ENCODE results near the gene ANKRD39.
"Not testable (repeated sequence)": the region's sequence is repeated elsewhere in the genome, so short reads cannot be mapped to it uniquely, and the experiment has no call there.

The ANKRD39 gene, protein sequence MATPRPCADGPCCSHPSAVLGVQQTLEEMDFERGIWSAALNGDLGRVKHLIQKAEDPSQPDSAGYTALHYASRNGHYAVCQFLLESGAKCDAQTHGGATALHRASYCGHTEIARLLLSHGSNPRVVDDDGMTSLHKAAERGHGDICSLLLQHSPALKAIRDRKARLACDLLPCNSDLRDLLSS

DNA sequence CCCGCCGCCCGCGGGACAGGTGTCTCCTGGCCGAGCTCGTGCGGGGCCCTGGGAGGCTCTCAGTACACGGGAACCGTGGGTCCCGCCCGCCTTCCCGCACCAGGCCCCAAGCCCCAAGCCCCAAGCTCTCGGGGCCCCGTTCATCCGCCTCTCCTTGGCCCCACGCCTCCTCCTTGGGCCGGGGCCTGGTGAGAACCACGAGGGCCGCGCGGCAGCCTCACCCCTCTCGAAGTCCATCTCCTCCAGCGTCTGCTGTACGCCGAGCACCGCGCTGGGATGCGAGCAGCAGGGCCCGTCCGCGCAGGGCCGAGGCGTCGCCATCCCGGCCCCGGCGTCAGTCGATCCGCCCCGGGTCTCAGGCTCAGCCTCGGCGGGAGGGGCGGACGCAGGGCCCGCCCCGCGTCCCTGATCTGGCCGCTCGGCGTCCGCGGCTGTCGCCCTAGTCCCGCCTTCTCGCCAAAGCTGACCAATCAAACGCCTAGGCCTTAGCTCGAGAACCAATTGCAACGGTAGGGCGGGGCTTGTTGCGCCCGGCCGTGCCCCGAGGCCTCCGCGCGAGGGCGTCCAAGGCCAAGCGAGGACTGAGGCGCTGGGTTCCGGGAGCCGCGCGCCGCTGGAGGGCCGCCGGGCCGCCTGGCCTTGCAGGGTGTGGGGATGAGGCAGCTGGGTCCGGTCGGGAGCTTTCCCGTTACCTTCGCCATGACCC lies at the start of gene ANKRD39:
Gene ANKRD39 (minus strand): TSS at position 350 of the 706 bp plus-strand sequence. CDS start 29 bp downstream, at position 321.
- DNase-seq = peak; percentile 95 to 100 (median 97)
- intact Hi-C loops (cut with DNase I) = loop anchor here (1.0 to 5.0 kb wide), 4 partner anchors 11 to 254 kb away; partner anchors contain the start of genes ANKRD36 and CNNM3

DNA sequence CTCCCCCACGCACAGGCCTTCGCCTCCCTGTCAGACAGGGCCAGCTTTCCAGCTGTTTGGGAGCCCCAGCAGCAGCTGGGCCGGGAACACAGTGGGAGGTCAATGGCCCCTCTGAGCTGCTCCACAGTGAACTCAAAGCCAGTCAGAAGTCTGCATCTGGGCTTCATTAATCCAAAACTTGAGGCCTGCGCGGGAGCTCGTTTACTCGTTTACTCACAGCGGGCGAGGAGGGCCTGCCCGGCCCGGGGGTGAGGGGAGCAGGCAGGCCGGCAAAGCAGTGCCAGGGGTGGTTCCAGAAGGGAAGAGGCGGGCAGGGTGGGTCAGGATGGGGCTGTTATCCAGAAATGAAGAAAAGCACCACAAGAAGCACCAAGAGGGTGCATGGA lies 48.9 kb upstream of the ANKRD39 start:
- intact Hi-C loops (cut with DNase I) = no loop called here
- DNase-seq = no peak

- intact Hi-C loops (cut with DNase I) = no loop called here
- DNase-seq = no peak
Observed at GRCh38 chr2:96903815-96904214, 46.0 kb upstream of the ANKRD39 start.

DNA sequence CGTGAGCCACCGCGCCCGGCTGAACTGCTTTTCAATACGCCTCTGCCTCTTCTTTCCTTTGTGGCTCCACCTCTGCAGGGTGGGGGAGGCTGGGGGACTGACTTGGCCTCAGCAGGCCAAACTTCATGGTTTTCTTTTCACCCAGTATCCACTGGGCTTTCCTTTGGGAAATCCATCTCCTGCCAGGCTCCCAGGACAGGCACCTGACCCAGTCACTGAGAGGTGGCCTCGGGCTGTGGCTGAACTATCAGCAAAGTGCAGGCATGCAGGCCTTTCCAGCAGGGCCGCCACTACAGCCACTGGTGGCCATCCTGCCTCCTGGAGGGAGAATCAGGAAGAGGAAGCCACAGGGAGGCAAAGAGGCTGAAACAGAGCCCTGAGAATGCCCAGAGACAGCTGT lies 45.5 kb upstream of the ANKRD39 start:
- intact Hi-C loops (cut with DNase I) = no loop called here
- DNase-seq = no peak

GRCh38 chr2:96900237-96900636 lies 42.4 kb upstream of the ANKRD39 start:
- intact Hi-C loops (cut with DNase I) = no loop called here
- no peak for DNase-seq

DNA sequence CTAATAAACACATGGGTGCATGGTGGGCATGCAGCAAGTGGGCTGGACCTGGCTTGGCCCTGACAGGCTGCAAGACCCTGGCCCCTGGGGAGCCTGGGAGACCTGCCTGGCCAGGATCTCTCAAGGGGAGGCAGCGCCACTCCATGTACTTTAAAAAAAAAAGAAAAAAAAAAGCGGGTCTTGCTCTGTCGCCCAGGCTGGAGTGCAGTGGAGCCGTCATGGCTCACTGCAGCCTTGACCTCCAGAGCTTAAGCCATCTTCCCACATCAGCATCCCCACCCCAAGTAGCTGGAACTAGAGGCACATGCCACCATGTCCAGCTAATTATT lies 41.6 kb upstream of the ANKRD39 start:
- intact Hi-C loops (cut with DNase I) = no loop called here

GRCh38 chr2:96898641-96899412 lies 41.0 kb upstream of the ANKRD39 start:
- intact Hi-C loops (cut with DNase I) = no loop called here

More for the DNA sequence above, 41.6 kb upstream of the ANKRD39 start:
- no peak for DNase-seq

DNA sequence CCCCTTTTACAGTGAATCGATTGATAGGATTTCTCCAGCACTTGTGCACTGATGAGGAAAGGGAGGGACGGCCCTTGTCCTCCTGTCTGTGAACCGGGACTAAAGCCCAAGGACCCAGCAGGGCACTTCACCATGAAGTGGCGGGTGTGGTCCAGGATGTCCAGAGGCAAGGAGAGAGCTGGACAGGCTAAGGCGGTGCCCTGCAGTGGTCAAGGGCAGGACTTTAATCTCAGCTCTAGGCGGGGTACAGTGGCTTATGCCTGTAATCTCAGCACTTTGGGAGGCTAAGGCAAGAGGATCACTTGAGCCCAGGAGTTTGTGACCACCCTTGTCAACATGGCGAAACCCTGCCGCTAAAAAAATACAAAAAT lies 40.3 kb upstream of the ANKRD39 start:
- intact Hi-C loops (cut with DNase I) = no loop called here
- no peak for DNase-seq

More at GRCh38 chr2:96898641-96899412, 41.0 kb upstream of the ANKRD39 start:
- no peak for DNase-seq

GRCh38 chr2:96897491-96898134 lies 39.8 kb upstream of the ANKRD39 start:
- peak in 1 of 10 donors; percentile 77 for DNase-seq
- intact Hi-C loops (cut with DNase I) = no loop called here

DNA sequence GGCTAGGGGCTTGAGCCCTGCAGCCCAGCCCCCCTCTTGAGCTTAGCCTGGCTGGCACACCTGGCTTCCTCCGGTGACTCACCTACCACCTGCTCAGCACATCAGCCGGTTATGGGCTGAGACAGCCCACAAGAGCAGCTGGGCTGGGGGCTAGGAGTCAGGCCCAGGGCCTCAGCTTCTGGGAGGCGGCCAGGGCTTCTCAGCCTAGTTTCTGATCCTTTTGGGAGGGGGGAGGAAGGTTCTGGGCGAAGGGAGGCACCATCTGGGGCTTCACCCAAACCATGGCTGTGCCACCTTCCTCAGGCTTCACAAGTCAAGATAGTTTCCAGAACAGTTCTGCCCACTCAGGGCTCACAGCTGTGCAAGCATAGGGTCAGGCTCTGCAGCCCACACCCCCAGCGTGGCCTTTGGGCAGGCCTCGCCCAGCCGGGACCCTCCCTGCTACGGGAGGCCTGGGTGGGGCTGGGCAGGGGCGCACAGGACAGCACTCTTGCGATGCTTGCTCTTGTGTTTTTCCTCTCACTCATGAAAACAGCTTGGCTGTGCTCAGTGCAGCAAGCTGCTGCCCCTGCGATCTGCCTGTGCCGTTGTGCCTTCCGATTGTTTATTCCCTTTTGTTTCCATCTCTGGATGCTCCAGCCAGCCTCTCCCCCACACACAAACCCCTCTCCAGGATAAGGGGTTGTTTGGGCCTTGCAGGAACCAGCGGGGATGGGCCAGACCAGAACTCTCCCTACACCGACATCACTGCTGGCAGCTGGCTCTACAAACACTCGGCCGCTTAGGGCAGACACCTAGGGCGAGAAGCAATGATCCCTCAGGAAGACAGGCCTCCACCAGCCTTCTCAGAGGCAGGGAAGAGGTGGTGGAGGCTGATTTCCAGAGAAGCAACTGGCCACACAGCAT lies 38.2 kb upstream of the ANKRD39 start:
- no peak for DNase-seq
- intact Hi-C loops (cut with DNase I) = no loop called here

DNA sequence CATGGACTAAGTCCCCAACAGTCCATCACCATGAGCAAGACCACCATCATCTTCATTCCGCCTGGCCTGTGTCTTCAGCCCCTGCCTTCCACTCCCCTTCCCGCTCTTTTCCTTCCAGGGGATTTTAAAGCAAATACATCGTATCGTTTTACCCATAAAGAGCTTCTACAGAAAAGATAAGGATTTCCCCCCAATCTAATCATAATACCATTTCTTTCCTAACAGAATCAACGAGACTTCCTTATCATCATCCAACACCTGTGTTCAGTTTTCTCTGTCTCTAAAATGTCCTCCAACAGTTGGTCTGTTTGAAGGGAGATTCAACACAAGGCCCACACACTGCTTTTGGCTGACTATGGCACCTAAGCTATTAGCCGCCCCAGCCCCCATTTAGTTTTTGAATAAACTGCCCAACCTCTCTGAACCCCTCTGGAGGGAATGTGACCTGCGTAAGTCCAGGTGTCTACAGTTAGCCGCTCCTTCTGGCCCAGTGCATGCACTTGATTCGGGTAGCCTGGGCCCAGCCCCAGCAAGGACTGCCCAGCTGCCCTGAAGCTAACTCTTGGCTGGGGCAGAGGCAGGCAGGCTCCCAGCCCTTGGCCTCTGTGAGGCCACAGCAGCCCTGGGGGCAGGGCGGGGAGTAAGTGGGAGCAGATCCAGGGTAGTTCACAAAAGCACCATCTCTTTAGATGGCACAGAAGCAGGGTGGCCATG lies 37.4 kb upstream of the ANKRD39 start:
- DNase-seq = peak in 2 of 10 donors; percentile 53 to 82
- intact Hi-C loops (cut with DNase I) = no loop called here

DNA sequence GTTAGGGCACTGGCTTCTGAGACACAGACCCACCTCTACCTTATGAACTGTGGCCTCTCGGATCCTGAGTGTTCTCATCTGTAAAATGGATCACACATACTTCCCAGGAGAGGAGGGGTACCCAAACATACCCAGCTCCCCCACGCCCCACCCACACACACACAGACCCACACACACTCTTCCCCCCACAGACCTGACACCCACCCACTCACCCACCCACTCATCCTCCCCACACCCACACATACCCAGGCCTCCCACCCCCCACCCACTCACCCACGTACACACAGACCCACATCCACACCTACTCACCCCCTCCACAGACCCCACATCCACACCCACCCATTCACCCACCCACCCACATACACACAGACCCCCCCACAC lies 36.3 kb upstream of the ANKRD39 start:
- no peak for DNase-seq
- intact Hi-C loops (cut with DNase I) = no loop called here

DNA sequence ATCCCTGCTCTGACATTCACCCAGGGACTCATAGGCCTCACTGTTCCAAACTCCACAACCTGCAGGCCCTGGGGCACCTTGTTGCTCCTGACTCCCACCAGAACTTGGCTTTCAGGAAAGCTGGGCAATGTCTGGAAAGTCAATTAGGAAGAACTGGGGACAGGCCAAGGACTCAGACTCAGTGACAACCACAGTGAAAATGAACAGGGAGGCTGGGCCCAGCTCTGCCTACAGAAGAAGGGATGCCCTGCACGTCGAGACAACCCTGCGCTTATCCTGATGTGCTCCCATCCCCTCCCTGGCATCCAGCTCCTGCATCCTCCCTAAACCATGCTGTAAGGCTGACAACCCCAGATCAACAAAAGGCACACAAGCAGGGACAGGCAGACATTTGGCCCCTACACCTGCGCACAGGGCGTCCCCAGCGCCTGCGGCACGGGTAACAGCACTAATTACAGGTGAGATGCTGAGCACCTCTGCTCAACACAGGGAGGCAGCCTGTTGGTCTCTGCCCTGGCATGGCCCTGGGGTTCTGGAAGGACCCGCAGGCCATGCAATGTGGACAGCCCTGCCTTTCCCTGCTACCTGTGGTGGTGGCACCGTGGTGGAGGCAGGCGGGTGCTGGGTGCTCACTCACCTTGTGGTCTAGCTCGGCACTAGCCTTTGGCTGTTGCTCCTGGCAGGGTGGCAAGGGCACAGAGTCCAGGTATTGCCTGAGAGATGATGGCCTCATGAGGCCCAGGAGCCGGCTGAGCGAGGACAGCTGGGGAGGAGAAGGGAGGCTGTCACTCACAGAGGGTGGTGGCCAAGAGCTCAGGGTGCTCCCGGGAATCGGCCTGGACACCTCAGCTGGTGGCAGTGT lies 35.7 kb upstream of the ANKRD39 start:
- DNase-seq = peak in 1 of 10 donors; percentile 76
- intact Hi-C loops (cut with DNase I) = no loop called here

DNA sequence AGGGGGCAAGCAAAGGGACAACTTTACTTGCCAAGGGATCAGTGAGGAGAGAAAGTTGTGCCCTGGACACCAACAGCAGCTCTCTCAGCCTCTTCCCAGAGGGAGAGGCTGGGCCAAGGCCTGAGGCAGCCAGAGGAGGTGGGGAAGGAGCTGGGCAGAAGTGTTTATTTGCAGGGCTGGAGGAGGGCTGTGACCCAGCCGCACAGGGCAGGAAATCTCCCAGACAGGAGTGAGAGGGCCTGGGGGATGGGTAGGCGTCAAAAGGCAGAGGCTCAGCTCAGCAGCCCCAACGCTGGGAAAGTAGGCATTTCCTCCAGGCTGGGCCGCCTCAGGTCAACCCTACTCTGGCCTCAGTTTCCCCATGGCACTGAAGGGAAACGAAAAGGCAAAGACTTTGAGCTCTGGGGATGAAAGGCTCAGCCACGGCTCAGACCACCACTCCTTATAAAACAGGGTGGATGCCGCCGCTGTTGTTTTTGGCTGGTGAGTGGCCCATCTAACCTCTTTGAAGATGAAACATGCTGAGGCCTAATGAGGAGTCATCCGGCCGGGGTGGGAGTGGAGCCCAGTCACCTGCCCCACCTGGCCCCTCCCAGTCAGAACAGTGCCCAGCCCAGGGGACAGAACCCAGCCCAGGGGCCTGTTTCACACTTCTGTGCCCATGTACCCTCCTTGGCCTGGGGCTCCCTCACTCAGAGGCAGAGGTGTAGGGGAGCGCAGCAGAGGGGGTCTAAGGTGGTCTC lies 33.9 kb upstream of the ANKRD39 start:
- DNase-seq = peak in 1 of 10 donors; percentile 77
- intact Hi-C loops (cut with DNase I) = no loop called here

DNA sequence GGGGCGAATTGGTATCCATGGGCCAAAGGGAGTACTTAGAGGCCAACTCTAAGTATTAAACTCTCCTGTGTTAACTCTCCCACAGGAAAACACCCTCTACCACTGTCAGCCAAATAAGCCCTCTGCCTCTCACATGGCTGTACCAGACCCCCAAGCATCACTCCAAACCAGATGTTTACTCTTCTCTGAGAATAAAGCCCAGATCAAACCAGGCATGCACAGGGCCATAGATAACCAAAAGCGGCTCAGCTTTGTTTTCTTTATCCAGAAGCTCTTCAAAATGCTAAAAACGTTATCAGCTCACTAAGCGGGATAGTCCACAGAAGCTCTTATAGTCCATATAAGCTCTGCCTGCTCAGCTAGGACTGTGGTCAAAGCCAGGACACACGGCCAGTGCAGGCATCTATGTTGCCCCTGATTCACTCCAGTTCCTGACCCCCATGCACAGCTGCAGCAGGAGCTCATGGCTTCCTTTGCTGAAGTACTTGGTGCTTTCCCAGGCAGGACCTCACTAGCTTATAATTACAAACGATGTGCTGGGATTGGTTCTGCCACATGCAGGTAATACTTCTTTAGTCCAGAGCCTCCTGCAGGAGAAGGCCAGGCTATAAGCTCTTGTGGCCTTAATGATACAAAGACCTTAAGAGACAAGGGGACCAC lies 33.0 kb upstream of the ANKRD39 start:
- intact Hi-C loops (cut with DNase I) = no loop called here
- no peak for DNase-seq

GRCh38 chr2:96890252-96890651 lies 32.4 kb upstream of the ANKRD39 start:
- no peak for DNase-seq
- intact Hi-C loops (cut with DNase I) = no loop called here

DNA sequence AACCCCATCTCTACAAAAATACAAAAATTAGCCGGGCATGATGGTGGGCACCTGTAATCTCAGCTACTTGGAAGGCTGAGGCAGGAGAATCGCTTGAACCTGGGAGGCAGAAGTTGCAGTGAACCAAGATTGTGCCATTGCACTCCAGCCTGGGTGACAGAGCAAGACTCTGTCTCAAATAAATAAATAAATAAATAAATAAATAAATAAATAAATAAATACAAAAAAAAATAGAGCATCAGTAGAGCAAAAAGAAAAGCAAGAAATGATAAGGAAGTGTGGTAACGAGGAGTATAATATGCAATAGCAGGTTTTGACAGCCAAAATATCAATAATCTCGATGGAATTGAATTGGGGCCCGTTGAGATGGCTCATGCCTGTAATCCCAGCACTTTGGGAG lies 31.7 kb upstream of the ANKRD39 start:
- DNase-seq; intact Hi-C loops (cut with DNase I): not testable (repeated sequence)
